ENCODE measurements around the gene UGT2B17.
A peak's percentile ranks its signal among the peaks of the same experiment; 100 is the strongest.
"Not testable (repeated sequence)": the region's sequence is repeated elsewhere in the genome, so short reads cannot be mapped to it uniquely, and the experiment has no call there.

UGT2B17 gene

DNA sequence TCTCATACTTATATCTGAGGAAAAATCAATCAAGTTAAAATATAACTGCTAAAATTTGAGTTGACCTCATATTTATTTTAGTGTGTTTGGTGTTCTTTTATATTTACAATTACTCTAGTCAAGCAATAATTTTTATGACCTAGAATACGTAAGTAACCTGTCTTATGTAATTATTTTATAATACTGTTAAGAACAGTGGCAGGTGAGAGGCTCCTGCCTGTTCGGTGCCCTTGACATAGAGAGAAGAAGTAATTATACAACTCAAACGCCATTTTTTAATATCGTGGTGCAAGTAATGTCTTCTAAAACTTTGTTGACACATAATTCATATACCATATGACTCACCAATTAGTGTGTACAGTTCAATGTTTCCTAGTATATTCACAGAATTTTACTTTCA is 7.6 kb downstream of the UGT2B17 start:
- DNase-seq = not testable (repeated sequence)

DNA sequence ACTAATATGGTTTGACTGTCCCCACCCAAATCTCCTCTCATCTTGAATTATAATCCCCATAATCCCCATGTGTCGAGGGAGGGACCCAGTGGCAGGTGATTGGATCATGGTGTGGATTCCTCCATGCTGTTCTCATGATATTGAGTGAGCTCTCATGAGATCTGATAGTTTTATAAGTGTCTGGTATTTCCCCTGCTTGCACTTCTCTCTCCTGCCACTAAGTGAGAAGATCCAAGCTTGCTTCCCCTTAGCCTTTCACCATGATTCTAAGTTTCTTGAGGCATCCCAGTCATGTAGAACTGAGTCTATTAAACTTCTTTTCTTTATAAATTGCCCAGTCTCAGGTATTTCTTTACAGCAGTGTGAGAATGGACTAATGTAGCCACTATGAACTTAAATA is 9.8 kb downstream of the UGT2B17 start:
- DNase-seq = not testable (repeated sequence)

- not testable (repeated sequence) for DNase-seq
These were observed 11.0 kb downstream of the UGT2B17 start for GRCh38 chr4:68565082-68565481.

DNA sequence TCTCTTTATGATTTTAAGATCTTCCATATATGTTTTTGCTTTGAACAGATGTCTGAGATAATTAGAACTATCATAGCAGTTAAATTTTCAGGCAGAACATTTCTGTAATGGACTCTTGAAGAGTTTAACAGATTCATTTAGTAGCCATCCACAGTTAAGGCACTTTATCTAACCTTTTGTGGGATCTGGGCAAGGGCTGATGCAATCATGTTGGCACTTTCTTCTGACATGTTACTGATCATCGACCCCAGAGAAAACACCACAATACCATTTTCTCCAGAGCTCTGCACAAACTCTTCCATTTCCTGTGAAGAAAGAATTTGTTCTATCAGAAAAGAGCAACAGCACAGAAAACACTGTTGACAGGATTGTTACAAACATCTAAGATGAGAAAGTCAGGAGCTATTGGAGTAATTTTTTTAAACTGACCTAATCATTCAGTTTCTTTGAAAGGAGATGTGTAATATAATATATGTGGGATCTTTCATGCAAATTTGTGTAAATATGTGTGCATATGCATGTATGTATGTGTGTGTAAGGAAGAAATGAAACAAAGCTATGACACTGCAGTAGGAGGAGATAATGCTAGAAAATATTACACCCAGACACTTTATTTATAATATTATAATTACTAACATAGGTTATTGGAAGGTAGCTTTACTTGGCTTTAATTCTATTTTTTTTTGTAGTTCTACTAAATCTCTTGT is 15.6 kb downstream of the UGT2B17 start:
- not testable (repeated sequence) for DNase-seq

DNA sequence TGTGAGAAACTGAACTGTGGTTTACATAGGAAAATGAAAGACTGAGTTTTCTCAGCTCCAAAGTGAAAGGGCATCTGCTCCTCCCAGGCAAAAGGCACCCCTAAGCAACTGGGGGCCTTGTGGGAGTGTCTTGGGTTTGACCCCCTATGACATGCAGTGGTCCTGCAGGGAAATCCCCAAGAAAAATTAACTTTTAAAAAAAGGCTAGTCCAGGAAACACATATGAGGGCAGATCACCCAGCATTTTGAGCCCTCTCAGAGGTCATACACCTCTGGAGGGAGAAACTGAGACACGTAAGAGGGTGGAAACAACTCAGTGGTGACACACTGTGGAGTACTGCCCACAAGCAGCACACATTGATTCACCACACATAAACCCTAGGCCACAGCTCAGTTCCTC is 22.3 kb downstream of the UGT2B17 start:
- DNase-seq = not testable (repeated sequence)

DNA sequence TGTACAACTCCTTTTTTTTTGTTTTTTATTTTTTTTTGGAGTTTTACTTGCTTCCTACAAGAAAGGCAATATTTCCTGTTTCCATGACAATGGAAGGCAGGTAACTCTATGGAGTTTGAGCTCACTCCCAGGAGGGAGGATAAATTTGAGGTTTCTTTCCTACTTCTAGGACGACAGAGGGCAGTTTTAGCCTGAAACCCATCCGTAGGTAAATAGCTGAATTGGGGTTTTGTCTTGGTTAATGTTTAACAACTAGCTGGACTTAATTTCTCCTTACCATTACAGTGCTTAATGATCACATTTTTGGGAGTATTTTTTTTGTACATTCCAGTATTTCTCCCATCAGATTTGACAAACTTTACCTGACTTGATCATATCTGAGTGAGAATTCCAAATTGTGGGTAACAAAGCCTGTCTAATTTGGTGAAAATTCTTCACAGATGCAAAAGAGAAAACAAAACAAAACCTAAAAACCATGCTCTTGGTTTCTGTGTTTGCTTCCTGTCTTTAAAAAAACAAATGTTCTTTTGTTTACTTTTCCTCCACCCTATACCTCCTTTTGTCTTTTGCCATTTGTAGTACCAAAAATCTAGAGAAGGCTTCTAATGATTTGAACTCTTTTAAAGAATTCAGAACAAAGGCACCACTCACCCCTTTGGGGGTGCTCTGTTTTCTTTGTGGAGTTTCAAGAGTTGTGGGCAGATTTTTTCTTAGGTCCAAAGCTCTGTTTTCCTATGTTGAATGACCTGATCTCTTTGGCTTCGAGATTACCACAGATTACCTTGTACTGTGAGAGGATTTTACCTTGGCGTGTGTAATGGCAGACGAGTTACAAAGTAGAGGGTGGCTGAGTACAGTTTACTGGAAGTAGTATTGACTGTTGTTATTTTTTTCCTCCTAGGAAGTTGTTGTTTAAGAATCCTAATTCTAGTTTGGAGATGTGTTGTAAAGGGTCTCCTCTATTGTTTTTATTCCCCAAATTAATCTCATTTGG is 23.0 kb downstream of the UGT2B17 start:
- not testable (repeated sequence) for DNase-seq

- not testable (repeated sequence) for DNase-seq
These were observed 33.4 kb downstream of the UGT2B17 start for GRCh38 chr4:68542742-68543141.

DNA sequence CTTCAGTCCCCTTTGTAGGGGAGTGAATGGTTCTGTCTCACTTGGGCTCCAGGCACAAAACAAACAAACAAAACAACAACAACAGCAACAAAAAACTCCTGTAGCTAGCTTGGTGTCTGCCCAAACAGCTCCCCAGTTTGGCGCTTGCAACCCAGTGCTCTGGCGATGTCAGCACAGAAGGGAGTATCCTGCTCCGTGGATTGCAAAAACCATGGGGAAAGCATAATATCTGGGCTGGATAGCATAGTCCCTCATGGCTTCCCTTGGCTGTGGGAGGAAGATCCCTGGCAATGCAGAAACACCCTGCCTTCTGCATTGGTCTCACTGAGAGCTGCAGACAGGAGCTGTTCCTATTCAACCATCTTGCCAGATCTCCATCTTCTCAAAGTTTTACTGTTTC is 39.7 kb downstream of the UGT2B17 start:
- no peak for DNase-seq

DNA sequence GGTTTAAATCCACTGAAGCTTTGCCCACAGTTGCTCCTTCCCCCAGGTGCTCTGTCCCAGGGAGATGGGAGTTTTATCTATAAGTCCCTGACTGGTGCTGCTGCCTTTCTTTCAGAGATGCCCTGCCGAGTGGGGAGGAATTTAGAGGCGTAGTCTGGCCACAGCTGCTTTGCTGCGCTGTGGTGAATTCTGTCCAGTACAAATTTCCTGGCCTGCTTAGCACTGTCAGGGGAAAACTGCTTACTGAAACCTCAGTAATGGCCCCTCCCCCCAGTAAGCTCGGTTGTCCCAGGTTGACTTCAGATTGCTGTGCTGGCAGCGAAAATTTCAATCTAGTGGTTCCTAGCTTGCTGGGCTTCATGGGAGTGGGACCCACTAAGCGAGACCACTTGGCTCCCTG is 40.1 kb downstream of the UGT2B17 start:
- no peak for DNase-seq

DNA sequence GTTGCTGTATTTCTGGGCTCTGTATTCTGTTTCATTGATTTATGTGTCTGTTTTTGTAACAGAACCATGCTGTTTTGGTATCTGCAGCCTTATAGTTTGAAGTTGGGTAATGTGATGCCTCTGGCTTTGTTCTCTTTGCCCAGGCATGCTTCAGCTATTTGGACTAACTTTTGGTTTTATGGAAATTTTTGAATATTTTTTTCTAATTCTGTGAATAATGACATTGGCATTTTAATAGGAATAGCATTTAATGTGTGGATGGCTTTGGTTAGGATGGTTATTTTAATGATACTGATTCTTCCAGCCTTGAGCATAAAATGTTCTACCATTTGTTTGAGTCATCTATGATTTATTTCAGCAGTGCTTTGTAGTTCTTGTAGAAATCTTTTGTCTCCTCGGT is 53.9 kb downstream of the UGT2B17 start:
- DNase-seq = not testable (repeated sequence)

- DNase-seq = no peak
These were observed 55.1 kb downstream of the UGT2B17 start for GRCh38 chr4:68520985-68521384.

DNA sequence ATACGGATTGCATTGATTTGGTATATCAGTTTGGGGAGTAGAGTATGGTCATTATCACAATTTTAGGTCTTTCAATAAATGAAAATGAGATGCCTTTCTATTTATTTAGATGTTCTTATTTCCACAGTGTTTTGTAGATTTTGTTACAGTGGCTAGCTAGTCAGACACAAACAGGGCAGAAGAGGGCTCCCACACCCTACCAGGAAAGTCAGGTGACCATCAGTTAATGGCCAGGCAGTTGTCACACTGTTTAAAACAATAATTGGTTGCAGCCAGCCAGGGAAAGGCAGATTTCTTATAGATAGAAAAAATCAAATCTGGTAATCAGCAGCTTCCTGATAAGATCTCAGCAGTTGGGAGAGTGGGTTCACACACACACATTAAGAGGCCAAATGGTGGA is 57.2 kb downstream of the UGT2B17 start:
- no peak for DNase-seq

- not testable (repeated sequence) for DNase-seq
These were observed 70.7 kb downstream of the UGT2B17 start for GRCh38 chr4:68505452-68505851.

- not testable (repeated sequence) for DNase-seq
These were observed 71.3 kb downstream of the UGT2B17 start for GRCh38 chr4:68504836-68505235.

DNA sequence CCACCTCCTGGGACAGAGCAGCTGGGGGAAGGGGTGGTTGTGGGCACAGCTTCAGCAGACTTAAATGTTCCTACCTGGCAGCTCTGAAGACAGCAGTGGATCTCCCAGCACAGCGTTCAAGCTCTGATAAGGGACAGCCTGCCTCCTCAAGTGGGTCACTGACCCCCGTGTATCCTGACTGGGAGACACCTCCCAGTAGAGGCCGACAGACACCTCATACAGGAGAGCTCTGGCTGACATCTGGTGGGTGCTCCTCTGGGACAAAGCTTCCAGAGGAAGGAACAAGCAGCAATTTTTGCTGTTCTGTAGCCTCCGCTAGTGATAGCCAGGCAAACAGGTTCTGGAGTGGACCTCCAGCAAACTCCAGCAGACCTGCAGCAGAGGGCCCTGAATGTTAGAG is 72.7 kb downstream of the UGT2B17 start:
- DNase-seq = not testable (repeated sequence)

DNA sequence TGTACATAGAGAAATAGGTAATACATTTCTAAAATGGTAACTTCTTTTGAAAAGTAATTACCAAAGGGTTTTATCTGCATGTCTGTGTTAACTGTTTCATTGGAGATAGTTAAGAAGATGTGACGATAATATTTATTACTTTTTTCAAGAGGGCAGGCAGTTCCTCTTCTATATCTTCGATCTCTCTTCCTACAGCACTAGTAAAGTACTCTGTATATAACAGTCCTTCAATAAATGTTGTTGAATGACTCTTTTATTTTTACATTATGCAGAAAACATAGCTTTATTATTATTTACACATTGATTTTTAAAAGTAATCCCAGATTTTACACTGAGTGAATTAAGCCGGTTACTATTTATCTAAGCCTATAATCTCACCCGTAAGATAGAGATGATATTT is 77.1 kb downstream of the UGT2B17 start:
- no peak for DNase-seq

DNA sequence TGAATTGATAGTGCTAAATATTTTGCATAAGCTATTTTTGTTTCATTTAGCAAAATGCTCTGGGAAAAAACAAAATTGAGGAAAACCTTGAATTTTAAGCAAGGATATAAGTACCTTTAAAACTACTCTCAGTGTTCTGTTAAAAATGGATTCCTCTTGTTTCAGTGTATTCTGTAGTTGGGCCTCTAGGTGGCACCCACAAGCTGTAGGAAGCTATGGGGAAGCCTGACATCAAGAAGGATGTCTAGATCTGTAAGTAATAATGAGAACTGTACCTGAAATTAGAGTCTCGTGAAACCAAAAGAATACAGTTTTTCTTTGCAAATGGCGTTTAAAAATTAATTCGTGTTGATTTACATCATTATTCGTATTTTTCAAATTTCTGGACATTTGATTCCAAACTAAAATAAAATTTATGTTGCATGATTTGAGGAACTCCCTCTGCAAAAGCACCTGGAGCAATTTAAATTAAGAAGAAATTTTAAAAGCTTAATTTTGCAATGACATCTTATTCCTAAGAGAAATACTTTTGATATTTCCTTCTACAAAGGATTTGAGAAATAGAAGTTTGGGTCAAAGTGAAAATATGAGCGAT is 77.6 kb downstream of the UGT2B17 start:
- DNase-seq = peak; percentile 36

DNA sequence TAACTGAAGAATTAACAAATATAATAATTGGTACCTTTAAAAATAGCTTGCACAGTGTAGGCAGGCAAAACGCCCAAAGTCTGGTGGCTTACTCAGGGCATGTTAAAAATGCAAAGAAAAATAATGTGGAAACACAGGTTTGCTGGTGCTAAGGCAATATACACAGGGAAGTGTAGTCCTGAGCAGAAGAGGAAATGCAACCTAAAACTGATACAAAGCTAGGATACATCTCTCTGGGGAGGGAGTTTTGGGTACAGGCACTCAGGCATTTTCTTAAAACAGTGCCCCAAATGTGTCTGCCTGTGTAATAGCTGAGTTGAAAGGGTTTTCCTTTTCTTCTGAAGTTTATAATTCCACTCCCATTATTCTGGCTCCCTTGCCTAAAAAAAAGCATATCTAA is 81.4 kb downstream of the UGT2B17 start:
- DNase-seq = no peak

DNA sequence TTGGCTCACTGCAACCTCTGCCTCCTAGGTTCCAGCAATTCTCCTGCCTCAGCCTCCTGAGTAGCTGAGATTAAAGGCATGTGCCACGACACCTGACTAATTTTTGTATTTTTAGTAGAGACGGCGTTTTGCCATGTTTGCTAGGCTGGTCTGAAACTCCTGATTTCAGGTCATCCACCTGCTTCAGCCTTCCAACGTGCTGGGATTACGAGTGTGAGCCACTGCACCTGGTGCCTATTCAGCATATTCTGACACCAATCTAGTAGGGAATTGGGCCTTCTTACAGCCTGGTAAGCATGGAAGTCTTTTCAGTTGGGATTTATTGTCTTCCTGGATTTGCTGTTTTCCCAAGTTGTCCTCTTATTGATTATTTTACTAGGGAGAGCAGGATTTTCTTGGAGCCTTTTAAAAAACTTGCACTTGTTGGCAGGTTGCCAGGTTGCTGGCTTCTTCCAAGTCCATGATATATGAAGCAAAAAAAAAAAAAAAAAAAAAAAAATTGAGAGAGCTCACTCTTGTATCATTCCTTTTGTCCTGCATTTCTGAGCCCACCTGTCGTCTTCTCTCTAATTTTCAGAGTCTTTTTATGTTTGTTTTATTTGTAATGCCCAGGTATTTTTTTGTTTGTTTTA is 85.2 kb downstream of the UGT2B17 start:
- DNase-seq = no peak

GRCh38 chr4:68489338-68489737 is 86.8 kb downstream of the UGT2B17 start:
- no peak for DNase-seq

Data from retina (tissue), 1 donor.